Gastroesophageal sphincter (tissue), 4 donors: ENCODE measurements around the gene EML4. TPM values are rescaled to one million over a fixed set of nuclear protein-coding genes. Genes with fewer than 3 reads are reported as not detected.

Experiments used
- ATAC-seq: fragments of 150-250 bp; one replicate; pipeline ENCODE4 v1.9.1; 2016; ENCODE audit warnings: mild to moderate bottlenecking, moderate library complexity
- H3K27ac ChIP-seq, 4 donors: fragments of 200-600 bp; sonication (generic) in 3 of 4; 1 replicate in 3 of 4; 2 replicates in 1 of 4; pipeline ENCODE4 v1.5.1; 2016 to 2019
- H3K27me3 ChIP-seq: fragments of 200-600 bp; sonication (generic); one replicate; pipeline ENCODE4 v1.5.1; 2019
- H3K36me3 ChIP-seq, 2 donors: fragments of 200-600 bp; sonication (generic); one replicate each; pipeline ENCODE4 v1.5.1; 2019; ENCODE audit warnings: control low read depth in 1 of 2
- H3K4me1 ChIP-seq, 3 donors: fragments of 200-600 bp; sonication (generic); 1 replicate in 2 of 3; 2 replicates in 1 of 3; pipeline ENCODE4 v1.5.1; 2016 to 2019; ENCODE audit warnings: control low read depth in 2 of 3
- H3K4me3 ChIP-seq, 2 donors: fragments of 200-600 bp; sonication (generic); one replicate each; pipeline ENCODE4 v1.5.1; 2019; ENCODE audit warnings: mild to moderate bottlenecking in 1 of 2, moderate library complexity in 1 of 2
- H3K9me3 ChIP-seq, 3 donors: fragments of 200-600 bp; sonication (generic); one replicate each; pipeline ENCODE4 v1.5.1; 2017 to 2019; ENCODE audit warnings: control low read depth in 2 of 3
- EP300 ChIP-seq: sonication (generic); formaldehyde crosslinking; IDR thresholded peaks from one replicate; pipeline ENCODE4 v1.6.1; 2017; ENCODE audit warnings: antibody characterized with exemption, mild to moderate bottlenecking
- POLR2A ChIP-seq, 2 donors: fragments of 450-650 bp; IDR thresholded peaks; one replicate each; pipeline ENCODE4 v1.6.1; 2017; ENCODE audit warnings: antibody characterized with exemption in 2 of 2, mild to moderate bottlenecking in 2 of 2, moderate library complexity in 1 of 2
- POLR2AphosphoS5 ChIP-seq: sonication (generic); formaldehyde crosslinking; IDR thresholded peaks from one replicate; pipeline ENCODE4 v1.6.1; 2017; ENCODE audit warnings: antibody characterized with exemption
- WGBS, 2 donors: methylation state at CpG; one replicate each; pipeline ENCODE4 v1.1.5; 2018; ENCODE audit warnings: low coverage in 1 of 2; 5-methylcytosine and 5-hydroxymethylcytosine counted together
- total RNA-seq, 4 donors: library from RNA; depleted of rRNA; stranded (reverse); fragments of >200 nt; gene quantifications; one replicate each; pipeline ENCODE4 v1.1.0, GENCODE V29; 2016
- TF ChIP-seq, protein P1 (sequence below), 4 experiments: fragments of 200-600 bp in 2 of 4; fragments of 450-650 bp in 2 of 4; sonication (generic) in 1 of 4; IDR thresholded peaks; one replicate each; pipeline ENCODE4 v1.5.1; 2017 to 2019; ENCODE audit warnings: antibody characterized with exemption in 4 of 4, mild to moderate bottlenecking in 2 of 4, moderate library complexity in 2 of 4

EML4 gene
- total RNA-seq, 4 donors from 2014 or later: 18.5 to 31.4 (median 23.7) TPM

DNA sequence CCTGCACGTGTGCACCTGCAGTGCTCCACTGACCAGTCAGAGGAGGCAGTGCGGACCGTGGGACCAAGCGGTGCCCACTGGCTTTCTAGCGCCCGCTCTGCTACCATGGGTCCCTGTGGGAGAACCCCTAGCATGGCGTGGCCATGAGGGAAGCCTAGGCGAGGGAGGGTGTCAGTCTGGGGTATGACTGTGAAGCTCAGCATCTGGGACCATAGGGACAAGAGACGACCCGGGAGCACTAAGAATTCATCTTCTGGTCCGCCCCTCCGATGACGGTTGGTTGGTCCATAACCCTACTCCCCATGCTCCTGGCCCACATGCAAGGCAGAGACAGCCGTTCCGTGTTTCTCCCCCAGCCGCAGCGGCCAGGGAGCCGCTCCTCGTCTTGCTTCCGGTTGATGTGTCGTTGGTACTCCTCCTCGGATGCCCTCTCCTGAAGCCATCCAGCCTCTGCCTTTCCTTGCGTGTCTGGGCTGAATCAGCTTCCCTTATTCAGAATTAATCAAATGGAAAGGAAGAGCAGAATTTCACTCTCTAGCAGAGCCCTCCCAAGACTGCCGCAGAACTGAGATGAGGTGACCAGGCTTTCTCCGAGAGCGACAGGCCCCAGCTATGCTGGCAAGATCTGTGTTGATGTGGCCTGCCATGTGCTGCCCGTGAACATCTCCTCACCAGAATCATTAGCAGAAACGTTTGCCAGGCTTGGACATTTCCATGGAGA, 168.9 kb downstream of the EML4 start:
- H3K4me3 ChIP-seq: no peak overlapping the region
- no peak overlapping the region for H3K27ac ChIP-seq
- H3K27me3 ChIP-seq: no peaks in the 10 kb centered on the region
- no peaks in the 10 kb centered on the region for H3K9me3 ChIP-seq
- no peak for TF ChIP-seq EP300
- no peak for TF ChIP-seq POLR2A (IDR thresholded peaks at IDR 0.05)
- TF ChIP-seq, protein P1, sequence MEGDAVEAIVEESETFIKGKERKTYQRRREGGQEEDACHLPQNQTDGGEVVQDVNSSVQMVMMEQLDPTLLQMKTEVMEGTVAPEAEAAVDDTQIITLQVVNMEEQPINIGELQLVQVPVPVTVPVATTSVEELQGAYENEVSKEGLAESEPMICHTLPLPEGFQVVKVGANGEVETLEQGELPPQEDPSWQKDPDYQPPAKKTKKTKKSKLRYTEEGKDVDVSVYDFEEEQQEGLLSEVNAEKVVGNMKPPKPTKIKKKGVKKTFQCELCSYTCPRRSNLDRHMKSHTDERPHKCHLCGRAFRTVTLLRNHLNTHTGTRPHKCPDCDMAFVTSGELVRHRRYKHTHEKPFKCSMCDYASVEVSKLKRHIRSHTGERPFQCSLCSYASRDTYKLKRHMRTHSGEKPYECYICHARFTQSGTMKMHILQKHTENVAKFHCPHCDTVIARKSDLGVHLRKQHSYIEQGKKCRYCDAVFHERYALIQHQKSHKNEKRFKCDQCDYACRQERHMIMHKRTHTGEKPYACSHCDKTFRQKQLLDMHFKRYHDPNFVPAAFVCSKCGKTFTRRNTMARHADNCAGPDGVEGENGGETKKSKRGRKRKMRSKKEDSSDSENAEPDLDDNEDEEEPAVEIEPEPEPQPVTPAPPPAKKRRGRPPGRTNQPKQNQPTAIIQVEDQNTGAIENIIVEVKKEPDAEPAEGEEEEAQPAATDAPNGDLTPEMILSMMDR (IDR thresholded peaks at IDR 0.05): no peak
- no peak for TF ChIP-seq POLR2AphosphoS5
- H3K36me3 ChIP-seq: peaks cover 0 to 78% of the 10 kb centered on the region in 2 donors
- WGBS, 2 donors: 96% methylated on average over 13 to 19 of the region's 28 CpGs
- no peak for ATAC-seq
- H3K4me1 ChIP-seq: peaks cover 0 to 20% (median 8%) of the 10 kb centered on the region in 3 donors

GRCh38 chr2:42338567-42339190, 169.5 kb downstream of the EML4 start:
- 86 to 94% methylated on average over 3 to 7 of the region's 13 CpGs for WGBS, 2 donors
- Histone ChIP-seq H3K4me3 (no peak overlapping the region), H3K27ac (no peak overlapping the region), H3K27me3 (no peaks in the 10 kb centered on the region), H3K9me3 (no peaks in the 10 kb centered on the region), H3K4me1 (peaks cover 0 to 22% (median 9%) of the 10 kb centered on the region in 3 donors), H3K36me3 (peaks cover 0 to 71% of the 10 kb centered on the region in 2 donors)
- TF ChIP-seq POLR2AphosphoS5: no peak
- TF ChIP-seq EP300: no peak
- TF ChIP-seq, protein P1 (IDR thresholded peaks at IDR 0.05): no peak
- TF ChIP-seq POLR2A (IDR thresholded peaks at IDR 0.05): no peak
- no peak for ATAC-seq

DNA sequence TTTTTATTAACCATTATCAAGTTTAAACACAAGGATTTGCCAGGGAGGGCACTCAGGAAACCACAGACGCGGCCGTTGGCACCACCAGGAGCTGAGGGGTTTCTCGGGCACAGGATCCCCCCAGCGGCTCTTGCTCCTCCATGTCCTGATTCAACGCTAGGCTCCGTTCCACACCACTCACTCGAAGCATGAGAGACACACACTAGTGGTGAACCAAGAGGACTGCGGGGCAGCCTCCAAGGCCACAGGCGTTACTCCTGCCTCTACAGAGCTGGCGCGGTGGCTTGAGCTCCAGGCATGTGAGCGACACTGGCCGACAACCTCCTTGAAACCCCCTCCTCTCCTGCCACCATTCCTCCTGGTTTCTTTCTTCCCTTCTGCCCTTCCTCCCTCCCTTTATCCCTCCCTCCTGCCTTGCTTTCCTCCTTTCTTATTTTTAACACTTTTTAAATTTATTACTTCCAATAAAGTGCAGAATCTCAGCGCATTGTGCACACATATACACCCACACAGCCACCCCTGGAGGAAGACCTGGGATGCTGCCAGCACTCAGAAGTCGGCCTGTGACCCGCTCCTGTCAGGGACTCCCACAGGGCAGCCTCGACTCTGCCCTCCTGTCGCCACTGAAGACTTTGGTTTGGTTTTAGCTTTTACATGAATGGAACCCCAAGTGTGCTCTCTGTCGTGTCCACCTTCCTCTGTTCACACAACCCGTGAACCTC, 170.2 kb downstream of the EML4 start:
- Histone ChIP-seq H3K4me1 (peaks cover 0 to 22% (median 9%) of the 10 kb centered on the region in 3 donors), H3K4me3 (no peak overlapping the region), H3K27me3 (no peaks in the 10 kb centered on the region), H3K27ac (no peak overlapping the region), H3K36me3 (peaks cover 0 to 67% of the 10 kb centered on the region in 2 donors), H3K9me3 (no peaks in the 10 kb centered on the region)
- TF ChIP-seq POLR2AphosphoS5 (no peak), POLR2A (IDR thresholded peaks at IDR 0.05) (no peak), EP300 (no peak)
- TF ChIP-seq, protein P1 (IDR thresholded peaks at IDR 0.05): no peak
- WGBS, 2 donors: 75 to 84% methylated on average over 2 to 18 of the region's 21 CpGs
- no peak for ATAC-seq

- WGBS, 2 donors: 89 to 93% methylated on average over 8 to 23 of the region's 23 CpGs
- TF ChIP-seq POLR2AphosphoS5 (no peak), EP300 (no peak), POLR2A (IDR thresholded peaks at IDR 0.05) (no peak)
- TF ChIP-seq, protein P1 (IDR thresholded peaks at IDR 0.05): no peak
- Histone ChIP-seq H3K9me3 (no peaks in the 10 kb centered on the region), H3K27ac (no peak overlapping the region), H3K4me1 (peaks cover 0 to 22% (median 9%) of the 10 kb centered on the region in 3 donors), H3K4me3 (no peak overlapping the region), H3K36me3 (peaks cover 0 to 67% of the 10 kb centered on the region in 2 donors), H3K27me3 (no peaks in the 10 kb centered on the region)
- no peak for ATAC-seq
Measured at GRCh38 chr2:42340045-42340937, 171.1 kb downstream of the EML4 start.
